ENCODE data around the gene SLC25A20.

Gene SLC25A20

GRCh38 chr3:48881652-48882114, 17.0 kb downstream of the SLC25A20 start:
- no peak for TF ChIP-seq JUND (IDR thresholded peaks at IDR 0.05; ENCODE audit: low read depth)
- in situ Hi-C loops (cut with HindIII; ENCODE audit: low pct_unique_long_range_greater_than_20kb, low sequenced_read_pairs) = no loop called here
- no peak for DNase-seq (ENCODE audit: low read depth in 1 of 2, low spot score in 1 of 2)

DNA sequence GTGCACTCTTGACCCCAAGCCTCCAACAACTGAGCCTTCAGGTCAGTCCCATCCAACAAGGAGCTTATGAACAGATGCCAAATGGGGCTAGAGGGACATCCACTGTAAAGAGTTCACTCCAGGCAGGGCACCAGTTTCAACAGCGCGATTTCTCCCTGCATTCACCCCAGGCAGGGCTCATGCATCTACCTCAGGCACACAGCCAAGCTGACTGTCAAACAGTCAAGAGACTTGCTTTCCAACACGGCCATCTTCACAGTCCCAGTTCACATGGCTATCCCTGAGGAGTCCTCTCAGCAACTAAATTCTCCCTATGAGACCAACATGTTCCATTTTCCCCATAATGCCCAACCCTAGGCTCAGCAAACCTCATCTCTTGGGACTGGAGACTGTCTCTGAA, 17.7 kb downstream of the SLC25A20 start:
- no peak for TF ChIP-seq JUND (IDR thresholded peaks at IDR 0.05; ENCODE audit: low read depth)
- in situ Hi-C loops (cut with HindIII; ENCODE audit: low pct_unique_long_range_greater_than_20kb, low sequenced_read_pairs) = no loop called here
- no peak for DNase-seq (ENCODE audit: low read depth in 1 of 2, low spot score in 1 of 2)

DNA sequence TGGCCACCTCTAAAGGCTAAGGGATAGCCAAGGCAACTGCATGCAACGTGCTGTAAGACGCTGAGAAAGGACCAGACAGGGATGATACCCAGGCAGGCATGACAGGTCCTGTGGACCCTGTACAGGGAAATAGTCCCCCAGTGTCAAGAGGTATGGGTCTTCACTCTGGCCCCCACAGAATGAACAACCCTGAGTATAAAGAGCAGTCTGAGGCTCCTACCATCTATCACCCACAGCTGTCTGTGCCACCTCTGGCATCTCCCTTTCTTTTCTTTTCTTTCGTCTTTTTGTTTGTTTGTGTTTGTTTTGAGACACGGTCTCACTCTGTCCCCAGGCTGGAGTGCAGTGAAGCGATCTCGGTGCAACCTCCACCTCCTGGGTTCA, 18.7 kb downstream of the SLC25A20 start:
- no peak for DNase-seq (ENCODE audit: low read depth in 1 of 2, low spot score in 1 of 2)
- TF ChIP-seq JUND (IDR thresholded peaks at IDR 0.05; ENCODE audit: low read depth) = no peak
- in situ Hi-C loops (cut with HindIII; ENCODE audit: low pct_unique_long_range_greater_than_20kb, low sequenced_read_pairs) = no loop called here

- TF ChIP-seq JUND (IDR thresholded peaks at IDR 0.05; ENCODE audit: low read depth) = no peak
- no peak for DNase-seq (ENCODE audit: low read depth in 1 of 2, low spot score in 1 of 2)
- in situ Hi-C loops (cut with HindIII; ENCODE audit: low pct_unique_long_range_greater_than_20kb, low sequenced_read_pairs) = no loop called here
These were observed 19.2 kb downstream of the SLC25A20 start for GRCh38 chr3:48879307-48879993.

GRCh38 chr3:48877671-48878070, 21.0 kb downstream of the SLC25A20 start:
- DNase-seq (ENCODE audit: low read depth in 1 of 2, low spot score in 1 of 2) = no peak
- no peak for TF ChIP-seq JUND (IDR thresholded peaks at IDR 0.05; ENCODE audit: low read depth)
- in situ Hi-C loops (cut with HindIII; ENCODE audit: low pct_unique_long_range_greater_than_20kb, low sequenced_read_pairs) = no loop called here

DNA sequence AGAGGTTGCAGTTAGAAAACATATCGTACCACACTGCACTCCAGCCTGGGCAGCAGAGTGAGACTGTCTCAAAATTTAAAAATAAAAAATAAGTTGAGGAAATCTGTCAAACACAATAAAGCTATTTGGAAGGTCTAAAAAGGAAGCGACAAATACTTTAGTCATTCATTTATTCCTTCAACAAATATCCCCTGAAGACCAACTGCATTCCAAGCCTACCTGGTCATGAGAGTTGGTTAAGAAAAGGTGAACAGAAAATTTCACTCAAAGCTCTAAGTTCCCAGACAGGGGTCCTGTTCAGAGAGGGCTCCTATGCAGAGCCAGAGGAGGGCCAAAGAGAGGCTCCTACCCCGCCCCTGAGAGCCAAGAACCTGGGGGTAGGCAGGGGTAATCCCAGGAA, 35.6 kb downstream of the SLC25A20 start:
- DNase-seq (ENCODE audit: low read depth in 1 of 2, low spot score in 1 of 2) = no peak
- in situ Hi-C loops (cut with HindIII; ENCODE audit: low pct_unique_long_range_greater_than_20kb, low sequenced_read_pairs) = no loop called here
- TF ChIP-seq JUND (IDR thresholded peaks at IDR 0.05; ENCODE audit: low read depth) = no peak

DNA sequence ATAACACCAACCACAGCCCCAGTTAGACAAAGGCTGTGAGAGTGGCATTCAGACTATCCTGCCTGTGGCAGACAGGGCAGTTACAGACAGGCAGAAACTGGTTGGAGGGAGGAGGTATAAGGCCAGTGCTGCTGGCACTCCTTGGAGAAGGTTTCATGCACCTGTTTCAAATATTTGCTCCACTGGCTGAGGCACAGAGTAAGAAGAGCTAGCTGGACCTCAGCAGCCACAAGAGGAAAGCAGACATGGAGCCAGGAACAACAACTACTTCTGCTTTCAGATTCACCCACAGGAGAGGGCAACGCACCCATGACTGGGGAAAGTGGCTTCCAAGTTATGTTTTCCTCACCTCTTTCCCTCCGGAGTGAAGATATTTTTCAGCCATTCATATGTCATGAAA, 39.5 kb downstream of the SLC25A20 start:
- in situ Hi-C loops (cut with HindIII; ENCODE audit: low pct_unique_long_range_greater_than_20kb, low sequenced_read_pairs) = no loop called here
- TF ChIP-seq JUND (IDR thresholded peaks at IDR 0.05; ENCODE audit: low read depth) = no peak
- no peak for DNase-seq (ENCODE audit: low read depth in 1 of 2, low spot score in 1 of 2)

GRCh38 chr3:48858709-48859108, 40.0 kb downstream of the SLC25A20 start:
- DNase-seq (ENCODE audit: low read depth in 1 of 2, low spot score in 1 of 2) = no peak
- in situ Hi-C loops (cut with HindIII; ENCODE audit: low pct_unique_long_range_greater_than_20kb, low sequenced_read_pairs) = no loop called here
- TF ChIP-seq JUND (IDR thresholded peaks at IDR 0.05; ENCODE audit: low read depth) = no peak

DNA sequence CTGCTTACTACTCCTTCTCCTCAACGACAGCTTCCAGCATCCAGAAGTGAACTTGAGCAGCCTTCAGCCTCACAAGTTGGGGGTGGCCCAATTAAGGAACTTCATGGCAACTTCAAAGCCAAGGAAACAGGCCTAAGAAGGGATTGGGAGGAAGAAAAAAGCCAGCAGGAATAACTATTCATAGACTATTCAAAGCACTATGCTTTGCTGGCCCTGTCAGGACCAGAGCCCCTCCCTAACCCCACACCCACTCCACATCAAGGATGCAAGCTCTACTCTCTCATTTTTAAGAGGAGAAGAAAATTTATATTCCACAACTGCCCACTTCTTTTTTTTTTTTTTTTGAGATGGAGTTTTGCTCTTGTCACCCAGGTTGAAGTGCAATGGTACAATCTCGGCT, 41.0 kb downstream of the SLC25A20 start:
- in situ Hi-C loops (cut with HindIII; ENCODE audit: low pct_unique_long_range_greater_than_20kb, low sequenced_read_pairs) = no loop called here
- TF ChIP-seq JUND (IDR thresholded peaks at IDR 0.05; ENCODE audit: low read depth) = no peak
- no peak for DNase-seq (ENCODE audit: low read depth in 1 of 2, low spot score in 1 of 2)

DNA sequence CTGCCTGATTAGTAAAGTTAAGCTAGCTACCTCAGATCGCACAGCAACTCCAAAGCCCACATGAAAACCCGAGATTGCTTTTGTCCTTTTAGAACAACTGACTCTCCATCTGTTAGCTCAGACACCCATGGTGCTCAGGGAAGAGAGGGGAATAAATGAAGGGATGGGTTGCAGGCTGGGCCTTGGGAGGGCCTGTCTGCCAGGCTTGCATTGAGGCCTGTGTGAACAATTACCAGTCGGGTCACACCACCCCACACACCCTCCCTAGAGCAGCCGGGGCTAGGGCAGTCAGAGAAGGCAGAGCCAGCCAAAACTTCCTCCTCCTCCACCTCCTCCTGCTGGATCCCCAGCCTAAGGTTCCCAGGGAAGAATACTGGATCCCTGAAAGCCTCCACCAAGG, 42.2 kb downstream of the SLC25A20 start:
- in situ Hi-C loops (cut with HindIII; ENCODE audit: low pct_unique_long_range_greater_than_20kb, low sequenced_read_pairs) = no loop called here
- no peak for DNase-seq (ENCODE audit: low read depth in 1 of 2, low spot score in 1 of 2)
- no peak for TF ChIP-seq JUND (IDR thresholded peaks at IDR 0.05; ENCODE audit: low read depth)

DNA sequence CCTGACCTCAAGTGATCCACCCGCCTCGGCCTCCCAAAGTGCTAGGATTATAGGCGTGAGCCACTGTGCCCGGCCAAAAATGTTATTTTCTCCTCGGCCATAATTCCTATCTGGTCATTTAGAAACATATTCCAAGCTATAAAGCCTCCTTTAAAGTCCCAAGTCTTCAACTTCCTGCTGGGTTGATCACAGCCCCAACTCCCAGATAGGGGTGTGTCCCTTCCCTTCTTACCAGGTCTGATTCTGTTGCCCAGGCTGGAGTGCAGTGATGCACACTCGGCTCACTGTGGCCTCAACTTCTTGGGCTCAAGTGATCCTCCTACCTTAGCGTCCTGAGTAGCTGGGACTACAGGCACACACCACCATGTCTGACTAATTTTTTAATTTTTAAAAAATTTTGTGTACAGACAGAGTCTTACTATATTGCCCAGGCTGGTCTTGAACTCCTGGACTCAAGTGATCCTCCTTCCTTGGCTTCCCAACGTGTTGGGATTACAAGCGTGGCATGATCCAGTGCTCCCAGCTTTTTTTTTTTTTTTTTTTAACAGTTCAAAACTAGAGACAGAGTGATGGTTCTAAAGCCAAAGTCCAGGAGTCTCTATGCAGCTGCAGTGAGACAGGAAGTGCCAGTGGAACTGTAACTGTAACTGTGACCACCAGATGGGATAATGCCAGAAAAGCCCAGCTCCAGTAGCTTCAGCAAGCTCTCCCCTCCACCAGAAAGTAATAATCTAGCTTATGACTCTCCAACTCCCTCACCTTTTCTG, 42.8 kb downstream of the SLC25A20 start:
- no peak for TF ChIP-seq JUND (IDR thresholded peaks at IDR 0.05; ENCODE audit: low read depth)
- in situ Hi-C loops (cut with HindIII; ENCODE audit: low pct_unique_long_range_greater_than_20kb, low sequenced_read_pairs) = no loop called here
- DNase-seq (ENCODE audit: low read depth in 1 of 2, low spot score in 1 of 2) = no peak

DNA sequence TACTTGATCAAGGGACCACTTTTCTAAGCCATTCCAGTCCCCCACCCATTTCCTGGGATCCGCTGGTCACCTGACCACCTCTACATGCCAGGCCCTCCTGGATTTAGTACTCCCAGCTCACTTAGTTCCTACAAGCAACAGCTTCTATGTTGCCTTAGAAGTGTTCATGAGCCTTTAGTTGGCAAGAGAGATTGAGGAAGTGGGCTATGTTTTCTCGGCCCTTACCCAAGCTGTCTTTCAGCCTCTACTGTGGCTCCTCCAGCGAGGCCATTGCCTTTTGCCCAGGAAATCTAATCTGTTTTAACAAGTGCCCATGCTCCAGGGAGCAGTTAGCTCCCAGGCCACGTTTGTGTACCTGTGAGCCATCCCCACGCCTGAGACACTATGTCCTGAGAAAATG, 46.5 kb downstream of the SLC25A20 start:
- in situ Hi-C loops (cut with HindIII; ENCODE audit: low pct_unique_long_range_greater_than_20kb, low sequenced_read_pairs) = no loop called here
- no peak for TF ChIP-seq JUND (IDR thresholded peaks at IDR 0.05; ENCODE audit: low read depth)
- no peak for DNase-seq (ENCODE audit: low read depth in 1 of 2, low spot score in 1 of 2)

DNA sequence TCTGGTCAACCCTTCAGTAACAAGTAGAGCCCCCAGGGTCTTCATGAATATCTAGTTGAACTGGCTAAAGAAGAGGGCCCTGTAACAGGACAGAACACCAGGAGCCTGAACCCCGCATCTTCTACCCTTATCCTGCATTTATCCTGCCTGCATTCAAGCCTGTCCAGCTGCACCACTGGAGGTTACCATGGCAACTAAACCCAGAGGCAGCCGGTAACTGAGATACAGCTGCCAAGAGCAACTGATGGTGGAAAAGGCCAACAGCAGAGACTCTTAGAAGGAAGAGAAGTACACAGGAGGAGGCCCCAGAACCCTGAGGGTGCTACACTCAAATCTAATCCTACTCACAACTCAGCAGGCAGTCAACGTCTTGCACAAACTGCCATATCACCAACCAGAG, 47.3 kb downstream of the SLC25A20 start:
- no peak for DNase-seq (ENCODE audit: low read depth in 1 of 2, low spot score in 1 of 2)
- TF ChIP-seq JUND (IDR thresholded peaks at IDR 0.05; ENCODE audit: low read depth) = no peak
- in situ Hi-C loops (cut with HindIII; ENCODE audit: low pct_unique_long_range_greater_than_20kb, low sequenced_read_pairs) = no loop called here

Data from T47D (cell line).